Fibroblast of skin of left quadriceps (primary cell): ENCODE data around the gene NAPB.

Experiments
- DNase-seq, 2 experiments: peaks; one replicate each; pipeline ENCODE4 v3.0.0-alpha.2; 2013; ENCODE audit warnings: low read depth in 2 of 2

Gene NAPB

GRCh38 chr20:23404196-23404595, 17.1 kb downstream of the NAPB start:
- no peak for DNase-seq

GRCh38 chr20:23403751-23404150, 17.5 kb downstream of the NAPB start:
- no peak for DNase-seq

GRCh38 chr20:23401051-23401450, 20.2 kb downstream of the NAPB start:
- DNase-seq, result no peak

- DNase-seq, result no peak
Measured at GRCh38 chr20:23399568-23400241, 21.6 kb downstream of the NAPB start.

GRCh38 chr20:23397961-23398360, 23.3 kb downstream of the NAPB start:
- DNase-seq, result no peak

- DNase-seq, result no peak
Measured at GRCh38 chr20:23396950-23397627, 24.2 kb downstream of the NAPB start.

- no peak for DNase-seq
Measured at GRCh38 chr20:23393996-23394775, 27.1 kb downstream of the NAPB start.

- DNase-seq, result no peak
Measured at GRCh38 chr20:23391707-23392310, 29.5 kb downstream of the NAPB start.

GRCh38 chr20:23390091-23390774, 31.1 kb downstream of the NAPB start:
- DNase-seq, result no peak

- no peak for DNase-seq
Measured at GRCh38 chr20:23387118-23387443, 34.2 kb downstream of the NAPB start.

- DNase-seq, result no peak
Measured at GRCh38 chr20:23386304-23387117, 34.8 kb downstream of the NAPB start.

GRCh38 chr20:23381876-23382275, 39.4 kb downstream of the NAPB start:
- no peak for DNase-seq

- no peak for DNase-seq
Measured at GRCh38 chr20:23379772-23380171, 41.5 kb downstream of the NAPB start.

GRCh38 chr20:23375827-23376226, 45.5 kb downstream of the NAPB start:
- DNase-seq, result no peak

- DNase-seq, result no peak
Measured at GRCh38 chr20:23374441-23374840, 46.8 kb downstream of the NAPB start.

GRCh38 chr20:23371496-23371895, 49.8 kb downstream of the NAPB start:
- DNase-seq, result no peak

GRCh38 chr20:23370873-23371272, 50.4 kb downstream of the NAPB start:
- no peak for DNase-seq

- no peak for DNase-seq
Measured at GRCh38 chr20:23370274-23370673, 51.0 kb downstream of the NAPB start.

GRCh38 chr20:23369072-23369823, 52.0 kb downstream of the NAPB start:
- DNase-seq, result no peak

- no peak for DNase-seq
Measured at GRCh38 chr20:23368316-23369071, 52.8 kb downstream of the NAPB start.
